RWPE2 (cell line): ENCODE data around the gene ME3.
A peak's percentile ranks its signal among the peaks of the same experiment; 100 is the strongest.

Source experiments
- ATAC-seq: fragments of 200-7000 bp; cut with Tn5 transposase; 3 replicates; pipeline ENCODE4 v1.9.1; 2021; ENCODE audit warnings: low read depth
- DNase-seq: peaks from one replicate; pipeline ENCODE4 v3.0.0-alpha.2; 2020; ENCODE audit warnings: low spot score
- H3K27ac ChIP-seq: fragments of 450-650 bp; 2 replicates; pipeline ENCODE4 v1.5.1; 2017; ENCODE audit warnings: mild to moderate bottlenecking; ENCODE audit not compliant: poor library complexity, severe bottlenecking
- H3K27me3 ChIP-seq: fragments of 250-450 bp; sonication (Bioruptor Pico); 2 replicates; pipeline ENCODE4 v1.5.1; 2021; ENCODE audit warnings: mild to moderate bottlenecking, moderate library complexity; ENCODE audit not compliant: insufficient read depth, poor library complexity, severe bottlenecking
- H3K36me3 ChIP-seq: fragments of 250-450 bp; sonication (Bioruptor Pico); 2 replicates; pipeline ENCODE4 v1.5.1; 2020; ENCODE audit warnings: low read depth, mild to moderate bottlenecking, moderate library complexity
- H3K4me1 ChIP-seq: fragments of 250-450 bp; sonication (Bioruptor Pico); 2 replicates; pipeline ENCODE4 v1.5.1; 2021; ENCODE audit warnings: mild to moderate bottlenecking, moderate library complexity; ENCODE audit not compliant: insufficient read depth, poor library complexity, severe bottlenecking
- H3K4me3 ChIP-seq: fragments of 250-450 bp; sonication (Bioruptor Pico); 2 replicates; pipeline ENCODE4 v1.5.1; 2021; ENCODE audit warnings: mild to moderate bottlenecking, moderate library complexity; ENCODE audit not compliant: severe bottlenecking
- H3K9me3 ChIP-seq: fragments of 250-450 bp; sonication (Bioruptor Pico); 2 replicates; pipeline ENCODE4 v1.5.1; 2021; ENCODE audit warnings: mild to moderate bottlenecking, moderate library complexity; ENCODE audit not compliant: severe bottlenecking
- CTCF ChIP-seq: fragments of 450-650 bp; IDR thresholded peaks from one replicate; pipeline ENCODE4 v1.5.1; 2017; ENCODE audit warnings: mild to moderate bottlenecking, moderate library complexity; ENCODE audit not compliant: poor library complexity, severe bottlenecking

ME3 gene

GRCh38 chr11:86397351-86397750 lies 275.1 kb downstream of the ME3 start:
- Histone ChIP-seq H3K4me3 (no peak overlapping the region), H3K9me3 (no peaks in the 10 kb centered on the region), H3K4me1 (peaks cover 5% of the 10 kb centered on the region), H3K36me3 (no peaks in the 10 kb centered on the region), H3K27me3 (no peaks in the 10 kb centered on the region), H3K27ac (no peak overlapping the region)
- TF ChIP-seq CTCF: no peak
- DNase-seq (no peak), ATAC-seq (no peak)

- no peak for TF ChIP-seq CTCF
Observed at GRCh38 chr11:86396396-86396795, 276.0 kb downstream of the ME3 start.

GRCh38 chr11:86395061-86395551 lies 277.3 kb downstream of the ME3 start:
- H3K27ac ChIP-seq: no peak overlapping the region
- no peaks in the 10 kb centered on the region for H3K27me3 ChIP-seq
- no peak for ATAC-seq
- TF ChIP-seq CTCF: peak; percentile 8
- H3K9me3 ChIP-seq: no peaks in the 10 kb centered on the region
- H3K4me3 ChIP-seq: no peak overlapping the region
- H3K4me1 ChIP-seq: peaks cover 5% of the 10 kb centered on the region
- H3K36me3 ChIP-seq: no peaks in the 10 kb centered on the region
- no peak for DNase-seq

More at GRCh38 chr11:86396396-86396795, 276.0 kb downstream of the ME3 start:
- no peak overlapping the region for H3K4me3 ChIP-seq
- H3K27me3 ChIP-seq: no peaks in the 10 kb centered on the region
- no peaks in the 10 kb centered on the region for H3K36me3 ChIP-seq
- H3K4me1 ChIP-seq: peaks cover 5% of the 10 kb centered on the region
- no peak for DNase-seq
- no peak overlapping the region for H3K27ac ChIP-seq
- peak; percentile 36; the same call in 1 of the 3 replicates for ATAC-seq
- no peaks in the 10 kb centered on the region for H3K9me3 ChIP-seq
